HG02840 (cell line): ENCODE data around the gene WBP2.
A peak's percentile ranks its signal among the peaks of the same experiment; 100 is the strongest.

ENCODE experiments used
- ATAC-seq: cut with Tn5 transposase; IDR thresholded peaks from one replicate; pipeline ENCODE4 v1.9.1; 2021; ENCODE audit warnings: mild to moderate bottlenecking, moderate library complexity, moderate number of reproducible peaks; ENCODE audit not compliant: unreplicated experiment, low FRiP score

The WBP2 gene

DNA sequence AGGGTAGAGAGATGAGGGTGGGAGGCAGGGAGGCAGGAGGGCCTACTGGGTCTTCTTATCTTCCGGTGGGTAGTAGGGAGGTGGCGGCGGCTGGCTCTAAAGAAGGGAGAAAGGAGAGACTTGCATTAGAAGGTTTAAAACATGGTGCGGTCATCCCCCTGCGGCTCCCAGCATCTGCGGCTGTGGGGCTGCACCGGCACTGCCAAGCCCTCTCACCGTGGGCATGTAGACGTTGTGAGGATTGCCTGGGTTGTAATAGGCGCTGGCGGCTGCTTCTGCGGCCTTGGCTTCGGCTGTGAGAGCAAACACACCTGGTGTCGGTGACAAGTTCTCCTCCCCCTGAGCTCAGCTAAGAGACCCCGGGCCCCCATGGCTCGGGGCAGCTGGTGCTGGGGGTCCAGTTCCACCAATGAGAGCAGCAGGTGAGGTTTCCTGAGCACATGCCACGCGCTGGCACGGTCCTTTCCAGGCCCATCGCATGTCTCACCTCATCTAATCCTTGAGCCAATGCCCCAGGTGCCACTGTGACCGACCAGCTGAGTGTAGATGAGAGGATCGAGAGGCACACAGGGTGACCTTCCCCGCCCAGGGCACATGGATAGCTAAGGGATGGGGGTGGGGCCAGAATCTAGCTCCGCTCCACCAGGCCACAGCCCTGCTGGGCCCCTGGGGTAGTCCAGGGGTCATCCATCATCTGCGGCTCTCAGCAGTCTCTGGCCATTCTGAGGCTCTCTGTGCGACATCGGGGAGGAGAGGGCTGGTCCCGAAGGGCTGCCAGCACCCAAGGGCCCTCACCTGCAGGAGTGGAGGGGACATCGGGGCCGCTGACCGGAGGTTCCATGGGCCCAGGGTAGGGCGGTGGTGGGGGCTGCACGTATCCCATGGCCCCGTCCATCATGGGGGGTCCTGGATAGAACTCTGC is 8.2 kb downstream of the WBP2 start:
- ATAC-seq = no peak

DNA sequence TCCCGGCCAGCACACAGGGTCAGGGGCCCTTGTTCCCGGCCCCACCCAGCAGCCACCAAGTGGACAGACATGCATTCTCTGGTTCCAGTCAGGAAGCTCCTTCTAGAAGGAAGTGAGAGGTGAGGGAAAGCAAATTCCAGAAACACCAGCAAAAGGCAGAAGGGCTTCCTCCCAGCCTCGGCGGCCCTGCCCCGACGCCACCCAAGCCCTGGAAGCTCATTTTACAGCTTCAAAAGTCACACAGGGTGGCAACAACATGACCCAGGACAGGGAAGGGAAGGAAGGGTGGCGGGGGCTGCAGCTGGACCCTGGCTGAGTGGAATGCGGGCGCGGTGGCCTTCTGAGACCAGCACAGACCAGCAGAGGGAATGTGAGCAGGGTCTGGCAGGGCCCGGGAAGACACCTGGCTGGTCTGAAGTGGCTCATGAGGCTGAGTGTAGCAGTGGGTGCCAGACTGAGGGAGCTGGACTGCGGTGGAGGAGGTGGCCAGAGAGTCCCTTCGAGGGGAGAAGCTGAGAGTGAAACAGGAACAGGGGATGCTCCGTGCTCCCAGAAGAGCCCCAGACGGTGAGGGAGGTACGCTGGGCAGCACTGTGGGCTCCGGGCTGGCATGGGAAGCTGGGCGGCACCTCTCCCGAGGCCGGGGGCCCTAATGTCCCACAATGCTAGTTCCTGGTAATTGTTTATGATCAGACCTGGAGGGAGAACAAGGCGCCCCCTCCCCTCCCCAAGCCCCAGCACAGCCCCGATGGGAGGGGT is 9.0 kb downstream of the WBP2 start:
- no peak for ATAC-seq

DNA sequence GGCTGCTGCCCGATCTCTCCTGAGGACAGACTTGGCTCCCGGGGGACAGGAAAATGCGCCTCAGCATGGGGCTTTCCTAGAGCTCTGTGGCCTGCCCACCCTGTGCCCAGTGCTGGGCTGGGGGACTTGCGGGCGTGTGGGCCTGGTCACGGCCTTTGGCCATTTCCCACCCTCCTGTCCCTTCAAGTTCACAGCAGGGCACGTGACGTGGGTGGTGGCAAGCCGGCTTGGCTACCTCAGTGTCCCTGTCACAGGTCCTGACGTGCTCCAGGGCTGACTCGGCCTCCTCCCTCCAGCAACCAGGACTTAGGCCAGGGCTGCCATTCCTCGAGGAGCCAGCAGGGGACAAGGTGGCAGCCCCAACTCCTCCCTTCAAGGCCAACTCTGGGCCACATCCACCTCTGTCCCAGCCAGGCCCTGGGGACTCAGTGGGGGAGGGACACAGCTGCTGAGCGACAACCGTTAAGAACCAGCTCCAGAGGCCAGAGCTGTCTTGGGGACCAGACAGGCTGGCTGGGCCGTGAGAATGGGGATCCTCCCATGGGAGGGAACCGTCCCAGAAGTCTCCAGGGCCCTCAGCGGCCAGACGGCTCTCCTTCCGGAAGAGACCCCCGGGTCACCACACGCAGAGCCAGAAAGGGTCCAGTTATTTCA is 9.9 kb downstream of the WBP2 start:
- peak; percentile 49 for ATAC-seq

DNA sequence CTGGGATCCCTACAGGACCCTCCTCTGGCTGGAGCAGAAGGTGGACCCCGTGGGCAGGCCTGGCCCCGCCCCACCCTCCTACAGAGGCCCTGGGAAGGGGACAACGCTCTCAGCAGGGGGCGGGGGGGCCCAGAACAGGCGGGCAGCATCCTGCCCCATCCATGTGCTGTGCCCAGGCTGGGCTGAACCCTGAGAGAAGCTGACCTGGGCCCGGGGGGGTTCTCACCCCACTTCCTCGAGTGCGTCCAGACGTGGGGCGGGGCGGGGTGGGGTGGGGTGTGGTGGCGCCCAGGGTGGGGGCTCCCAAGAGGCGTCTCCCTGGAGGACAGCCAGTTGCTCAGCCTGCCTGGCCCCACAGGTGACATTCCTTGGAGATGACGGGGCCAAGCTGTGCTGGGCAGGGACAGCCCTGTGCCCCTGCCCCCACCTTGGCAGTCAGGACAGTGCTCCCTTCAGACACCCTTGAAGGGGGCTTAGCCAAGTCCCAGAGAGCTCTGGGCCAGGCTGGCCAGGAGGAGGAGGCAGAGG is 10.5 kb downstream of the WBP2 start:
- peak; percentile 6 for ATAC-seq

GRCh38 chr17:75843577-75844529 is 11.3 kb downstream of the WBP2 start, which contains the start of gene UNC13D:
TSS of gene UNC13D (minus strand) at chr17:75844404. CDS start at chr17:75844337, 67 bp downstream.
- no peak for ATAC-seq

DNA sequence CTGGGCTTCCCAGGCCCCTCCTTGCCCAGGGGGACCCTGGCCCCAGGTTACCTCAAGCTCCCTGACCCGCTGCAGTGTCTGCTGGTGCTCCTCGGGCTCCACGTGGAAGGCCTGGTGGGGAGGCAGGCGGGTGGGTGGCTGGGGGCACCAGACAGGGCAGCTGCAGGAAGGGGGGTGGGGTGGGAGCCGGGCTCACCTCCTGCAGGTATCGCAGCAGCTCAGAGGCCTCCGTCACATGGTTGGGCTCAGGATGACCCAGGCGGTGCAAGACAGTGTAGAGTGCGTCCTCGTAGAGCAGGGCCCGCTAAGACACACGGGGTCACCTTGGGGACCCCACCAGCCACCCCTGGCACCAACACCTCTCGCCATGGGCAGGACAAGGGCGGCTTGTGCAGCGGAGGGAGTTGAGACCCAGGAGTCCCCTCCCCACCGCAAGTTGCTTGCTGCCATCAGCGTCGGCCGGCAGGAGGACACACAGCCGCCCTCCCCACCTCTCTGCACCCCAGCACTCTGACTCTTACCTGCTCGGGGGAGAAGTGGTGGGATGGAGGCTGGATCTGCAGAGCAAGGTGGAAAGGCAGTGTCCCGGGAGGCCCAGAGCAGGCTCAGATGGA is 12.1 kb downstream of the WBP2 start:
- no peak for ATAC-seq

DNA sequence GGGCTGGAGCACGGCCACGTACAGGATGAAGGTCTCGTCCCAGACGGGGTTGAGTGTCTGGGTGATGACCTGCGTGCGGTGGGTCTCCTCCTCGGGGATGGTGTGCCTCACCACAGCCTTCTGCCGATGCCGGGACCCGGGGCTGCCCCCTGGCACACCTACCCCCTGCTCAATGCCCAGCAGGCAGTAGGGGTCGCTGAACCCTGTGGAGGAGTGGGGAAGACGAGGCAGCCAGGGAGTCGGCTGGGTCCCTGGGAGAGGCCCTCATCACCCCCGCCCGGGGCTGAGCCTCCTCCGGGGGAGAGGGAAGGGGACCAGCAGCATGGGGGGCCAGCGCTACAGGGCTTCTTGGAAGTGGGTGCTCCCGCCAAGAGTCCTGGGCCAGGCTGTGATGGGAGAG is 12.7 kb downstream of the WBP2 start:
- no peak for ATAC-seq

DNA sequence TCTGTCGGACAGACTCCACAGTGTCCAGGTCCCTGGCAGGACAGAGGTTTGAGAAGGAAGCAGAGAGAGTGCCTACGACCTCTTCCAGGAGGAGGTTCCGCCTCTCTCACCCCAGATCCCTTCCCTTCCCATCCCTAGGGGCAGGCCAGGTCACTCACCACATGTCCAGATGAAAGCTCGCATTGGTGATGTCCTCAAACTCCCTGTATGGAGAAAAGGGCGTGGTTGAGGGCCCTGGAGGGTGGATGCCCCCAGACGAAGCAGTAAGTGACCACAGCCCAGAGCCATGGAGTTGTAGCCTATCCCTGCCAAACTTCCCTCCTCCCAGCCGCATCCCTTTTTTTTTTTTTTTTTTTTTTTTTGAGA is 14.4 kb downstream of the WBP2 start:
- ATAC-seq = no peak

- ATAC-seq = no peak
Observed at GRCh38 chr17:75839942-75840798, 15.0 kb downstream of the WBP2 start.

DNA sequence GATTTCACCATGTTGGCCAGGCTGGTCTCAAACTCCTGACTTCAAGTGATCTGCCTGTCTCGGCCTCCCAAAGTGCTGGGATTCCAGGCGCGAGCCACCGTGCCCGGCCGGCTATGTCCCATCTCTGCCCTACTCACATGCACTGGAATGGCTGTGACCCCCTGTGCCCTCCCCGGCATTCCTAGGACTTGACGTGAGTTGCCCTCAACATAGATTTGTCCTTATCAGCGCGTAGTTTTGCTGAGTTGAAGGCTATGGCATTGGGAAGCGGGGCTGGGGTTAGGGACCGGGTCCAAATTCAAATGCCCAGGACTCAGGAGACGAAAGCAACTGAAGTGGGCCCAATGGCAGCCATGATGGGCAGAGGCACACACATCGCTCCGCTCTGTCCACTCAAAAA is 16.7 kb downstream of the WBP2 start:
- no peak for ATAC-seq

DNA sequence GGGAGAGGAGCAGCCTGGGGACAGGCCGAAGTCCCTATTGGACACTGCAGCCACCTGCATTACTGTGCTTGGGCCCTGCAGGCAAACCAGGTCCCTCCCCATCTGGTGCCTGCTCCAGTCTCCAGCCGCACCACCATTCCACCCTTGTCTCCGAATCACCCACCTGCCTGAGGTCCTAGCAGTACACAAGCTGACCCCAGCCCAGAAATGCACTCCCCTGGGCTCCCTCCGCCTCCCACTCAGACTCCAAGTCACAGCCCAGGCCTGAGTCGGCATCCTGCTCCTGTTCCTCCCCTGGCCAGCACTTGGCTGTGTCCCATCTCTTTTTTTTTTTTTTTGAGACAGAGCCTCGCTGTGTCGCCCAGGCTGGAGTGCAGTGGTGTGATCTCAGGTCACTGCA is 17.2 kb downstream of the WBP2 start:
- ATAC-seq = no peak

- no peak for ATAC-seq
Observed at GRCh38 chr17:75836605-75837004, 18.5 kb downstream of the WBP2 start.

- no peak for ATAC-seq
Observed at GRCh38 chr17:75835654-75835987, 19.5 kb downstream of the WBP2 start.

DNA sequence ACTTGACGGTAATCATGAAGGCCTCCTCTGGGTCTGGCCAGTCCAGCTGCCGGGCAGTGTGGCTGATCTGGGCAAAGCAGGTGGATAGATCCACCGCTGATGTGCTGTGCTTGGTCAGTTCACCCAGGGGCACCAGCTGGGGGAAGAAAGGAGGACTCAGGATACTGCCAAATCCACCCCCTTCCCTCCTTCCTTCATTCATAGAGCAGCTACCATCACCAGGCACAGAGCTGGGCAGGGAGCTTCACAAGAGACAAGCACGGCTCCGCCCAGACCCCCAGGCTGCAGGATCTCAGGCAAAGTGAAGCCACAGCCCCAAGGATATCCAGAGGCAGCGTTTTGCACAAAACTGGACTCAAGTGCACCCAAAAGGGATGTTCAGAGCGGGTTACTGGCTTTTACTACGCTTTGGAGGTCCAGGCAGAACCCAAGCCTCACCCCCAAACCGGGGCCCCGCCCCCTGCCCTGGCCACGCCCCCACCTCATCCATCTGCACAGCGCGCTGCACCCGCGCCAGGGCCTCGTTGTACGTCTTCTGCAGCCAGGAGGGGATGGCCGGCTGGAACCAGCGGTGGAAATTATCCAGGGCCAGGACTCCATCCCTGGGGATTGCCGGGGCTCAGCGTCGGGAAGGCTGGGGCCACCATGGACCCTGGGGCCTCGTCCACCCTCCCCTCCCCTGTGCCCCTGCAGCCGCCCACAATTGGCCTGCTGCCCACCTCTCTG is 20.0 kb downstream of the WBP2 start:
- no peak for ATAC-seq

DNA sequence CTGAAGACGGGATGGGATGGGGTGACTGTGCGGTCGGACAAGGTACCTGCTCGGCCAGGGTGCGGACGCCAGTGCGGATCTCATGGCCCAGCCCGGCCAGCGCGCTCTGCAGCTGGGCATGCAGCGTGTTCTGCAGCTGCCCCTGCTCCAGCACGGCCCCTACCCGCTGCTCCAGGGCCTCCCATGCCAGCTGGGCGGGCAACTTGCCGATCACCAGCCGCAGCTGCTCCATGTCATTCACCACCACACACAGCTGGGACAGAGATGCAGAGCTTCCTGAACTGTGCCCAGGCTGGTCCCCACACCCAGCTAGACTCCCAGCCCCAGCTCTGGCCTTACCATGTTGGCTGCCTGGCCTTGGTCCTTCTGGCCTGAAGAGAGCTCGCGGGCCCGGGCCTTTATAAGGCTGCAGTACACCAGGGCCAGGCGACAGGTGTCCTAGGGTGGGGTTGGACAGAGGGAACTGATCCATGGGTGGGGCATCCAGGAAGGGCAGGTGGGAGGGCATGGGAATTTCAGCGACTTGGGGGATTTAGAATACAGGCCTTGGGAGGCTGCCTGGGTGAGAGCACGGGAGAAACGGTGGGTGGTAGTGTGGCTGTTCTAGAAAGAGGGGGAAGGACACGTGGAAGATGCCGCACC is 20.7 kb downstream of the WBP2 start:
- ATAC-seq = no peak

DNA sequence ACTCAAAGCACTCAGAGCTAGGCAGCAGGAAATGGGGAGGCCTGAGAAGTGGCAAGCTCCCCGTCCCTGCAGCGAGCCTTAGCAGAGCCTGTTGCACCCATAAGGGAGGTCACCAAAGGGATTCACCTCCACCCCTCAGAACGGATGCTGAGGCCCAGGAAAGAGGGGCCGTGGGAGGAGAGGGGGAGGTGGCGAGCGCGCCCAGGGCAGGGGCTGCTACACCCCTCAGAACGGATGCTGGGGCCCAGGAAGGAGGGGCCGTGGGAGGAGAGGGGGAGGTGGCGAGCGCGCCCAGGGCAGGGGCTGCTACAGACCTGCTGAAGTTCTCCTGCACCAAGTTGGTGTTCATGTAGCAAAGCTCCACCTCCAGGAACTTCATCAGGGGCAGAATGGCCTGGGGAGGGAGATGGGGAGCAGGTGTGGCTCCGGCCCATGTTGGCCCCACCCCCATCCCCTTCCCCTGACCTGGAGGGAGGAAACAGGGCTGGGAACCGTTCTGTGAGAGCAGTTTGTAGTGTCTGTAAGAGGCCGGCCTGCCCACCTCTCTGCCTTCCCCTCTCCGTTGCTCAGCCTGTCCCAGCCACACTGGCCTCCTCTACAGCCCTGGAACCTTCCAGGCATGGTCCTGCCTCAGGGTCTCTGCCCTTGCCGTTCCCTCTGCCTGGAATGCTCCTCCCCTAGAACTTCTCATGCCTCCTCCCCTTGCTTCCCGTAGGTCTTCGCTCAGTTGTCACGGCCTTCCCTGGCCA is 22.3 kb downstream of the WBP2 start:
- ATAC-seq = no peak

- ATAC-seq = no peak
Observed at GRCh38 chr17:75832164-75832651, 22.9 kb downstream of the WBP2 start.
